PC-9 (cell line): ENCODE results near the gene PCSK9.

ENCODE experiments used
- EZH2 ChIP-seq: fragments of 200-600 bp; sonication (generic); IDR thresholded peaks from 2 replicates; pipeline ENCODE4 v1.8.0; 2017; ENCODE audit warnings: antibody characterized with exemption, low read depth
- TF ChIP-seq, protein P1 (sequence below): fragments of 200-600 bp; sonication (generic); conservative IDR thresholded peaks from 2 replicates; pipeline ENCODE4 v1.6.1; 2017; ENCODE audit warnings: mixed run types, antibody characterized with exemption, mild to moderate bottlenecking, moderate library complexity

DNA sequence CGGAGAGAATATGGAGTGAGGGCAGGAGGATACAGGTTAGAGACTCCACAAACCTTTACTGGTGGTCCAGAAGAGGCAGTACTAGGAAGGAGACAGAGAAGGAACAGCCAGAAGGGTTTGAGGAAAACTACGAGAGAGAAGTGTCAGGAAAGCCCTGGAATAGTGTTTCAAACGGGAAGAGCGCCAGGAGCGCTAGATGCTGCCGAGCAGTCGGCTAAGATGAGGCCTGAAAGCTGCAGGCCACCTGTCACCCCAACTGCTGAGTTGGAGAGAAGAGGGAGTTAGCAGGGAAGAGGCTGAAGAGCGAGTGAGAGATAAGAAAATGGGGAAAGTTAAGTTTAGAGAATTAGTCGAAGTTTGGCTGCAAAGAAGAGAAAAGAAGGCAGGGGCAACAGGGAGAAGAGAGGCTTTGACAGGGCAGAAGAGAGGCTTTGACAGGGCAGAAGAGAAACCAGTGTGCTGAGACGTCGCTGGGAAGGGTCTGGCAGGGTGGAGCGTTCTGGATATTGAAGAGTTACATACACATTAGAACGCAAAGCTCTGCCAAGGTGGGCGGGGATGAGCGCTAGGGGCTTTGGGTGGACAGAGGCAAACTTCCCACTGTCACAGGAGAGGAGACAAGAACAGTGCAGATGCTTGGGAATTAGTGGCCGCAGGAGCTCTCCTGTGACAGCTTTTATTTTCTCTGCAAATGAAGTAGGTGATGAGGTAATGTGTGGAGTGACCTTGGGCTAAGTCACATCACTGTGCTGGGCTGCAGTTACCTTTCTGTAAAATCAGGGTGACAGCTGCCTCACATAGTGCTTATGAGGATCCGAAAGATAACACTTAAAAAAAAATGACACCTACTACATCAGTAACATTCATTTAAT, 31.2 kb downstream of the PCSK9 start:
- no peak for TF ChIP-seq EZH2
- TF ChIP-seq, protein P1, sequence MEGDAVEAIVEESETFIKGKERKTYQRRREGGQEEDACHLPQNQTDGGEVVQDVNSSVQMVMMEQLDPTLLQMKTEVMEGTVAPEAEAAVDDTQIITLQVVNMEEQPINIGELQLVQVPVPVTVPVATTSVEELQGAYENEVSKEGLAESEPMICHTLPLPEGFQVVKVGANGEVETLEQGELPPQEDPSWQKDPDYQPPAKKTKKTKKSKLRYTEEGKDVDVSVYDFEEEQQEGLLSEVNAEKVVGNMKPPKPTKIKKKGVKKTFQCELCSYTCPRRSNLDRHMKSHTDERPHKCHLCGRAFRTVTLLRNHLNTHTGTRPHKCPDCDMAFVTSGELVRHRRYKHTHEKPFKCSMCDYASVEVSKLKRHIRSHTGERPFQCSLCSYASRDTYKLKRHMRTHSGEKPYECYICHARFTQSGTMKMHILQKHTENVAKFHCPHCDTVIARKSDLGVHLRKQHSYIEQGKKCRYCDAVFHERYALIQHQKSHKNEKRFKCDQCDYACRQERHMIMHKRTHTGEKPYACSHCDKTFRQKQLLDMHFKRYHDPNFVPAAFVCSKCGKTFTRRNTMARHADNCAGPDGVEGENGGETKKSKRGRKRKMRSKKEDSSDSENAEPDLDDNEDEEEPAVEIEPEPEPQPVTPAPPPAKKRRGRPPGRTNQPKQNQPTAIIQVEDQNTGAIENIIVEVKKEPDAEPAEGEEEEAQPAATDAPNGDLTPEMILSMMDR: no peak
